22Rv1 (cell line): ENCODE data around the gene ADIRF.

Experiments
- CTCF ChIP-seq: fragments of 450-650 bp; IDR thresholded peaks from 2 replicates; pipeline ENCODE4 v1.5.1; 2017; ENCODE audit warnings: mild to moderate bottlenecking
- ZFX ChIP-seq: fragments of 450-650 bp; IDR thresholded peaks from 2 replicates; pipeline ENCODE4 v1.6.1; 2017; ENCODE audit warnings: antibody characterized with exemption, borderline replicate concordance

- no peak for TF ChIP-seq CTCF
- no peak for TF ChIP-seq ZFX
Observed at GRCh38 chr10:86965986-86966654, 2.2 kb upstream of the ADIRF start.
